Measurements from ENCODE around the gene CTNNA2.

The CTNNA2 gene

GRCh38 chr2:80519121-80519643 is 1006.3 kb downstream of the CTNNA2 start:
- DNase-seq (ENCODE audit: low read depth in 2 of 2, low spot score in 1 of 2), result no peak

DNA sequence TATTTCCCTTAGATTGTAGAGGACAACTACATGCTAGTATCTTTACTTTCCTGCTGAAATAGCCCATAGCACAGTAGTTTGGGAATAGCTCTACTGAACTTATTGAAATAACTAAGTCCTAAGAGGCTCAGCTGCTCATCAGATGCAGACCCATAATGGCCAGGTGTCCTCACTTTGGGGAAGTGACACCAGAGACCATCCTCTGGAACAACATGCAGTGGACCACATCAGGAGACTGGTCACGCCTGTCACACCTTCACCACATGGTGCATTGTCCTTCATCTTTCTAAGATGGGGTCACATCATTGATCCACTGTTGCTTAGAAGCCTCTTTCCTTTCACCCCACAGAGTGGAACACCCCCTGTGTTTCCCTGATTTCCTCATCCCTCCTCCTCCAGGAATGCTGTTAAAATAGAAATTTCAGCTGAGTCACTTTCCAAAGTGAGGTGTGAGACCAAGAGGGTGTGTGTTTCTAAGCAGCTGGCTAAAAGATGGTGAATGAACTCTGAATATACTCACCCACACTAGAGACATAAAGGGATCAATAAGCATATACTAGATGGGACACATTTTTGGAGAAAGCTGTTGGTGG is 1006.9 kb downstream of the CTNNA2 start:
- no peak for DNase-seq (ENCODE audit: low read depth in 2 of 2, low spot score in 1 of 2)

- DNase-seq (ENCODE audit: low read depth in 2 of 2, low spot score in 1 of 2), result no peak
Observed at GRCh38 chr2:80525152-80525551, 1012.3 kb downstream of the CTNNA2 start.

DNA sequence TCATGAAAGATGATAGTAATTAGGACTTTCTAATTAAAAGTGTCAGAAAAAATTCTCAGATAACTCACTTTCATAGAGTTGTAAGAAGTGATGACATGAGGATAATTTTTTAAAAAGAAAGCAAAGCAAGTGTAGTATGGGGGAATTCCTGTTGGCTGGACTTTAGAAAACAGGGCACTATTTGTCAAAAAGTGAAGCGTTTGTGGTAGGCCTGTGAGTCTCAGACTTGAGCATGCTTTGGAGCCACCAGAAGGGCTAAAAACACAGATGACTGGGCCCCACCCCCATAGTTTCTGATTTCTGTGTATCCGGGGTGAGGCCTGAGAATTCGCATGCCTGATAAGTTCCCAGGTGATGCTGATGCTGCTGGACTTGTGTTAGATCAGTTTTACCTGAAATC is 1014.3 kb downstream of the CTNNA2 start:
- no peak for DNase-seq (ENCODE audit: low read depth in 2 of 2, low spot score in 1 of 2)

DNA sequence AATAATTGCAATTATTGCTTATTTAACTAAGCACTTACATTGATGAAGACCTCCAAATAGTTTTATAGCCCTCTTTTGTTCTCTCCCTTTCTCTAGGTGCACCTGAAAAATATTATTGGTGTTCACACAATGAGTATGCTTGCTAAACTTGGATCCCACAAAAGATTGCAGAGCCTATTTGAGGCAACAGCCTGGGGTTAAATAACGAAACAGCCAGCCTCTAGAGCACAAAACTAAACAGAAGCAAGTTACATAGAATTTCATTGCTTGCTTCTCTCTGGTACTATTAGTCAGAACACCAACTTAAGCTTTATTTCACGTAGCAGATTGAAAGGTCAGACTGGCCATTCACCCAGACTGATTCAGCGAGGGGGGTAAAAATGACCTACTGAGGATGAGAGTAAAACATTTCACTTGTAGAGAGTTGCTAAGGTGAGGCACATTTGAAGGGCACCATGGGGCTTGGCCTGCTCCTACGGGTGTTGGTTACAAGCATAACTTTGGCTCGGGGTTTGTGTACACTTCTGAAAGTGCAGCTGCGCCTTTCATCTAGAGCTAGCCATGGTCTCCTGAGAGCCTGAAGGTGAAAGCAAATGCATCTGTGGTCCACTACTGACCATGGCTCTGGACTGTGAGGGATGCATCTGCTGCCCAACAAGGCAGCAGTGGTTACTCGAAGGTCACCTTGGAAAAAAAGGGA is 1016.8 kb downstream of the CTNNA2 start:
- no peak for DNase-seq (ENCODE audit: low read depth in 2 of 2, low spot score in 1 of 2)

GRCh38 chr2:80530442-80531064 is 1017.7 kb downstream of the CTNNA2 start:
- DNase-seq (ENCODE audit: low read depth in 2 of 2, low spot score in 1 of 2), result no peak

- no peak for DNase-seq (ENCODE audit: low read depth in 2 of 2, low spot score in 1 of 2)
Observed at GRCh38 chr2:80531319-80531718, 1018.5 kb downstream of the CTNNA2 start.

GRCh38 chr2:80545420-80546210 is 1032.8 kb downstream of the CTNNA2 start:
- no peak for DNase-seq (ENCODE audit: low read depth in 2 of 2, low spot score in 1 of 2)

DNA sequence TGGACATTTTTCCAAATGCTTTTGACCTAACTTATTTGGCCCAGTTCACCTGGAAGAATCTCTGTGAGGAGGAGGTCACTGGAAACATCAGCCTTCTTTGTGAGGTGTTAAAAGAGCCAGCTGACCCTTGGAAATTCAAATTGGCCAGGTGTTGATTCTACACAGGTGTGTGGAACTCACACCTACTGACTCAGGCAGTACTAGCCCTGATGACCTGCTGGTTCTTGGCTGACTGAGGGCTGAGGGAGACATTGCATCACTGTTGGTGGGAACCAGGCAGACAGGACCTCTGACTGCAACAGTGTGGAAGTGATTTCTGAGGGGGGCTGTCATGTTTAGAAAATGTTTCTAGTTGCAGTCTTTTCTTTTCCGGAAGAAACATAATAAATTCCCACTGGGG is 1033.9 kb downstream of the CTNNA2 start:
- no peak for DNase-seq (ENCODE audit: low read depth in 2 of 2, low spot score in 1 of 2)

DNA sequence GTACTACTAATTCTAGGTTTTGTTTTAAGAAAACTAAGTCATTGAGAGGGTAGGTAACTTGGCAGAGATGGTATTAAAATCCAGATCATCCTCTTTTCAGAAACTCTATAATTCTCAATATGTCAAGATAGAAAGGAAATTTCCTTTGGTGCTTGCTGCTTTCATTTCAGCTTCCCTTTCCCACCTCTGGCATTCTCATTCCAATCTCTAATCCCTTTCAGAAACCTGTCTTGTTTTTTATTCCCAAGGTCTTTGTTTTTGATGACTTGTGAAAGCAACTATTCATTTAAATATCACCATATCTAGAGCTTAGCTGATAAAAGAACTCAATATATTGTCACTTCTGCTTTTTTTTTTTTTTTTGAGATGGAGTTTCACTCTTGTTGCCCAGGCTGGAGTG is 1034.5 kb downstream of the CTNNA2 start:
- DNase-seq (ENCODE audit: low read depth in 2 of 2, low spot score in 1 of 2), result no peak

DNA sequence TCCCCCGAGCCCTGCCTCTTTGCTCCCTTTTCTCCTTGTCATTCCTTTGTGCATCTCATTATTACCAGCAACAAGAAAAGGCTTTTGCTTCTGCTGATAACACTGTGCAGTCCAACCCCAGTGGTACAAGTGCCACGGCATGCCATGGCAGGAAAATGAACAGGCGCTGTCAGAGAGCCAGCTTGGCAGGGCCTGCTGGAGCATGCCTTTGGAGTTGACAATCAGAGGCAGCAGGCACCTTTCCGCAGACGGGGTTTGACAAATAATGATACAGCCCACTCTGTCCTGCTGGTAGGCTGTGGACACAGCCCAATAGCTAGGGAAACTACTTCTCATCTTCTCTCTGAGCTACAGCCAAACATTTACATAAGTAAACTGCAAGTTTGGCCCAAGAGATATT is 1035.6 kb downstream of the CTNNA2 start:
- no peak for DNase-seq (ENCODE audit: low read depth in 2 of 2, low spot score in 1 of 2)

GRCh38 chr2:80549901-80550300 is 1037.0 kb downstream of the CTNNA2 start:
- DNase-seq (ENCODE audit: low read depth in 2 of 2, low spot score in 1 of 2), result no peak

DNA sequence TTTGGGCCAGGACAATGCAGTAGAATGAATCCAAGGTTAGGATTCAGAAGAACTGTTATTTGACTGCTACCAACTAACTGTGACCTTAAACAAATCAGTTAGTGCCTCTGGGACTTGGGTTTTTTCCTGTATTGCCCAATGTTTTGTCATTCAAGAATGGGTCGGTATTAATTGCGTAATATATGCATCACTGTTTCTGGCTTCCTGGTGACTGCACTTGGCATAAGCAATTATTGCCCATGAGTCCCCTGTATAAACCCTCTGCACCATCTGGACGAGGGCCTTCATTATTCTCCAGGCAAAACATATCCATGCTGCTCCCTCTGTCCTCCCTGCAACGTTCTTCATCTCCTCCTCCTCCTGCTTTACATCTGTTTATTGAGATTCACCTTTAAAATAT is 1047.5 kb downstream of the CTNNA2 start:
- DNase-seq (ENCODE audit: low read depth in 2 of 2, low spot score in 1 of 2), result no peak

GRCh38 chr2:80568011-80568410 is 1055.2 kb downstream of the CTNNA2 start:
- no peak for DNase-seq (ENCODE audit: low read depth in 2 of 2, low spot score in 1 of 2)

- DNase-seq (ENCODE audit: low read depth in 2 of 2, low spot score in 1 of 2), result no peak
Observed at GRCh38 chr2:80573167-80573566, 1060.3 kb downstream of the CTNNA2 start.

DNA sequence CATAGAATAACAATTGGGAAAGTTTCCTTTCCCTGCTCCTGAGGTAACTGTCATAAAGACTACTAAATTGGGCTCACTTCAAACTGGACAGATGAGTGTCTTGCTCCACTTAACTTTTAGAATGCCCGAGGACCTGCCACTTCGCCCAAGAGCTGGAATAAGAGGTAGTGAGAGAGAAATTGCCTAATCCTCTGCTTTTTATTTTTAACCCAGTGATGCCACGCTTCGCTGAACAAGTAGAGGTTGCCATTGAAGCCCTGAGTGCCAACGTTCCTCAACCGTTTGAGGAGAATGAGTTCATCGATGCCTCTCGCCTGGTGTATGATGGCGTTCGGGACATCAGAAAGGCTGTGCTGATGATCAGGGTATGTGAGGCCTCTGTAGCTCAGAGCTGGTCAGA is 1061.1 kb downstream of the CTNNA2 start:
- no peak for DNase-seq (ENCODE audit: low read depth in 2 of 2, low spot score in 1 of 2)

GRCh38 chr2:80579756-80580155 is 1066.9 kb downstream of the CTNNA2 start:
- DNase-seq (ENCODE audit: low read depth in 2 of 2, low spot score in 1 of 2), result no peak

- DNase-seq (ENCODE audit: low read depth in 2 of 2, low spot score in 1 of 2), result no peak
Observed at GRCh38 chr2:80591233-80591632, 1078.4 kb downstream of the CTNNA2 start.

DNA sequence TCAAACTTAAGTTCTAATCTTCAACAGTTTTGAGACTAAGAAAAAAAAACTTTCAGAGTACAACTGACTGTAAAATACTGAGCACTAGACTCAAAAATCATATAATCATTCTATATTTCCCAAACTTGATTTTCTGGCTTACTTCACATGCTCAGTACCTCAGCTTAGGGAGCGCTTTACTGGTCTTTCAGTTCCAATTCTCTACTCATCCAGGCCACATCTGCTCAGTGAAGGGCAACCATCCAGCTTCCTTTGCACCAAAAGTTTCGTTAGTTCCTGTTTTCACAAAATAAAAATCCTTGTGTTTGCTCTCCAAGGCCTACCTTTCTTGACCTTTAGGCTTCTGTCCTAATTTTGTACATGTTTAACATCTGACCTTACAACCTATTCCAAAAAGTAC is 1079.3 kb downstream of the CTNNA2 start:
- no peak for DNase-seq (ENCODE audit: low read depth in 2 of 2, low spot score in 1 of 2)

- no peak for DNase-seq (ENCODE audit: low read depth in 2 of 2, low spot score in 1 of 2)
Observed at GRCh38 chr2:80610108-80610507, 1097.3 kb downstream of the CTNNA2 start.

GRCh38 chr2:80621656-80622055 is 1108.8 kb downstream of the CTNNA2 start:
- no peak for DNase-seq (ENCODE audit: low read depth in 2 of 2, low spot score in 1 of 2)

DNA sequence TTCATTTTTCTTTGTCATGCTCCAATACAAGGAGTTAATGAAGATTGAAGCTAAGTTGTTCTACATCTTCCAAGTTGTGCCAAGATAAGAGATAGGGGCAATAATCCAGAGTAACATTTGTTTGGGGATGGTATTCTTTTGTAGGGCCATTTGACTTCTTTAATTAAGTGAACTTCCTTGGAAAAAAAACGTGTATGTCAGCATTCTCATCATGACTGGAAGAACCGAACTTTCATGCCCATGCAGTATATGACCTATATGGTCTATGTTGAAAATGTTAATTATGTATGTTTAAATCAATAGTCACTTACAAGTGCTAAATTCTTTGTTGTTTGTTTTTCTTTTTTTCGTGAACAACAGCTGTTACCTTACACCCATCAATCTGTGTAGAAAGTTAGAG is 1111.2 kb downstream of the CTNNA2 start:
- DNase-seq (ENCODE audit: low read depth in 2 of 2, low spot score in 1 of 2), result no peak
